Esophagus muscularis mucosa (tissue), 3 donors: Measurements from ENCODE around the gene TNK2.

Source experiments
- CTCF ChIP-seq, 3 experiments: fragments of 200-600 bp in 2 of 3; fragments of 450-650 bp in 1 of 3; sonication (generic) in 2 of 3; IDR thresholded peaks; one replicate each; pipeline ENCODE4 v1.5.1; 2017 to 2019; ENCODE audit warnings: antibody characterized with exemption in 3 of 3, mild to moderate bottlenecking in 2 of 3, moderate library complexity in 1 of 3
- POLR2A ChIP-seq: fragments of 450-650 bp; IDR thresholded peaks from one replicate; pipeline ENCODE4 v1.6.1; 2017; ENCODE audit warnings: antibody characterized with exemption, moderate library complexity, mild to moderate bottlenecking, low read depth

- no peak for TF ChIP-seq CTCF (IDR thresholded peaks at IDR 0.05)
- no peak for TF ChIP-seq POLR2A
These were observed 12.4 kb downstream of the TNK2 start for GRCh38 chr3:195895861-195896360.
